ENCODE data around the gene PAPLN.

The PAPLN gene

DNA sequence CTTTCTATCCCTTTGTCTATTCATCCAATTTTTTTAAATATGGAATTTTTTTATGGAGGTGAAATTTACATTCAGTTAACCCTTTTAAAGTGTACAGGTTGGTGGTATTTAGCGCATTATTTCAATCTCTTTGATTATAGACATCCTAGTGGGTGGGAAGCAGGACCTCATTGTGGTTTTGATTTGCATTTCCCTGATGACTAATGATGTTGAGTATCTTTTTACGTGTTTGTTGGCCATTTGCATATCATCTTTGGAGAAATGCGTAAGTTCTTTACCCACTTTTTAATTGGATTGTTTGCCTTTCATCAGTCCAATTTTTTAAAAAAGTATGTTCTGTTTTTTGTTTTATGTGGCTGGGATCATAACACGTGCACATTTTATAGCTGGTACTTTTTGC is 20.8 kb downstream of the PAPLN start:
- Histone ChIP-seq H3K4me3 (ENCODE audit: low read length) (no peak overlapping the region), H3K9me3 (replicated peaks; ENCODE audit: low read length) (no peaks in the 10 kb centered on the region), H3K36me3 (ENCODE audit: insufficient read depth, low read length) (no peaks in the 10 kb centered on the region), H3K4me1 (ENCODE audit: control insufficient read depth, insufficient read depth, low read length) (no peaks in the 10 kb centered on the region), H3K27me3 (ENCODE audit: control insufficient read depth, insufficient read depth, low read length) (peaks cover 2% of the 10 kb centered on the region), H3K4me2 (ENCODE audit: low read length) (no peak overlapping the region), H3K9ac (ENCODE audit: low read depth, low read length) (no peak overlapping the region)

DNA sequence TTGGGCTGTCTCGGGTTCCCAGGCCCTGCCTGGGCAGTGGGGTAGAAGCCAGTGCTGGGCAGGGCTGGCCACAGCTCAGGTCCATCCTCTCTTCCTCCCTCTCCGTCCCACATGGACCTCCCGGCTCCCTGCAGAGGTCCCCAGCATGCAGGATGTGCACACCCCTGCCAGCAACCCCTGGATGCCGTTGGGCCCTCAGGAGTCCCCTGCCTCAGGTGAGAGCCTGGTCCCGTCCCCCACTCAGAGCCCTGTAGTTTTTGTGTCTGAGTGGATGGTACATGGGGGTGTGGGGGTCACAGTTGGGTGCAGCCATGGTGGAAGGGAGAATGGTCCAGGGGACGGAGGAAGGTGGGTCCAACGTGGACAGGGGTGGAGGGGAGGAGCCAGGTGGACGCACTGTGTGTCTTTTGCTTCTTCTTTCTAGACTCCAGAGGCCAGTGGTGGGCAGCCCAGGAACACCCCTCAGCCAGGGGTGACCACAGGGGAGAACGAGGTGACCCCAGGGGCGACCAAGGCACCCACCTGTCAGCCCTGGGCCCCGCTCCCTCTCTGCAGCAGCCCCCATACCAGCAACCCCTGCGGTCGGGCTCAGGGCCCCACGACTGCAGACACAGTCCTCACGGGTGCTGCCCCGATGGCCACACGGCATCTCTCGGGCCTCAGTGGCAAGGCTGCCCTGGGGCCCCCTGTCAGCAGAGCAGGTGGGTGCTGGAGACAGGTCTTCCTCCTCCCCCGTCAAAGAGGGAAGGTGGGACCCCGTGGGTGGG is 21.7 kb downstream of the PAPLN start:
- H3K36me3 ChIP-seq (ENCODE audit: insufficient read depth, low read length): no peaks in the 10 kb centered on the region
- H3K9ac ChIP-seq (ENCODE audit: low read depth, low read length): no peak overlapping the region
- H3K27me3 ChIP-seq (ENCODE audit: control insufficient read depth, insufficient read depth, low read length): peaks cover 2% of the 10 kb centered on the region
- no peaks in the 10 kb centered on the region for H3K9me3 ChIP-seq (replicated peaks; ENCODE audit: low read length)
- no peak overlapping the region for H3K4me2 ChIP-seq (ENCODE audit: low read length)
- no peaks in the 10 kb centered on the region for H3K4me1 ChIP-seq (ENCODE audit: control insufficient read depth, insufficient read depth, low read length)
- no peak overlapping the region for H3K4me3 ChIP-seq (ENCODE audit: low read length)

DNA sequence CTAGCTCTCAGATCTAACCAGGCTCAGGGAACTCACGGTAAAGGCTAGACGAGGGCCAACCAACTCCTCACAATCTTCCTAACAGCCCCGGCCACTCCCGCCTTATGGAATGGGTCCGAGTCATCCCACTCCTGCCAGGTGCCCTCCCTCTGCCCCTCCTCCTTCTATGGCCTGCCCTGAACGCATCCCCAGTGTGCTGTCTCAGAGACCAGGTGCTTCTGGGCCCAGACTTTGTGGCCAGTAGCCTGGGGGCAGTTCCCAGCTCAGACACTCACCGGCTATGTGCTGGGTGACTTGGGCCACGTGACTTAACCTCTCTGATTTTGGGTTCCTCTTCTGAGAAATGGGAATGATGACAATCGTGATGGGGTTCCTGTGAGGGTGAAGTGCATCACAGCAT is 22.5 kb downstream of the PAPLN start:
- Histone ChIP-seq H3K27me3 (ENCODE audit: control insufficient read depth, insufficient read depth, low read length) (peaks cover 2% of the 10 kb centered on the region), H3K4me2 (ENCODE audit: low read length) (no peak overlapping the region), H3K9ac (ENCODE audit: low read depth, low read length) (no peak overlapping the region), H3K36me3 (ENCODE audit: insufficient read depth, low read length) (no peaks in the 10 kb centered on the region), H3K4me1 (ENCODE audit: control insufficient read depth, insufficient read depth, low read length) (no peaks in the 10 kb centered on the region), H3K4me3 (ENCODE audit: low read length) (no peak overlapping the region), H3K9me3 (replicated peaks; ENCODE audit: low read length) (no peaks in the 10 kb centered on the region)

DNA sequence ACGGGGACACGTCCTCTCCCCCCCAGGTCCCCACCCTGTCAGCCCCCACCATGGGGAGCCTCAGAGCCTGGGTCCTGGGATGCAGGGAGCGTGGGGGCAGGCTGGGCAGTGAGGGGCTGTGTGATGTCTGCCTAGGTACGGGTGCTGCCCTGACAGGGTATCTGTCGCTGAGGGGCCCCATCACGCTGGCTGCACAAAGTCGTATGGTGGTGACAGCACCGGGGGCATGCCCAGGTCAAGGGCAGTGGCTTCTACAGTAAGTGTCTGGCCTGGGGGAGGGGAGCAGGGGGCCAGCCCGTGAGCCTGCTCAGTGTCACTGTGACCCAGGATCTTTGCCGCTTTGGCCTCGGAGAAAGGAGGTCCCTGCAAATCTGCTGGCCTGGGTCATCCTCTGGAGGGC is 23.3 kb downstream of the PAPLN start:
- peaks cover 2% of the 10 kb centered on the region for H3K27me3 ChIP-seq (ENCODE audit: control insufficient read depth, insufficient read depth, low read length)
- no peak overlapping the region for H3K4me2 ChIP-seq (ENCODE audit: low read length)
- H3K4me1 ChIP-seq (ENCODE audit: control insufficient read depth, insufficient read depth, low read length): no peaks in the 10 kb centered on the region

DNA sequence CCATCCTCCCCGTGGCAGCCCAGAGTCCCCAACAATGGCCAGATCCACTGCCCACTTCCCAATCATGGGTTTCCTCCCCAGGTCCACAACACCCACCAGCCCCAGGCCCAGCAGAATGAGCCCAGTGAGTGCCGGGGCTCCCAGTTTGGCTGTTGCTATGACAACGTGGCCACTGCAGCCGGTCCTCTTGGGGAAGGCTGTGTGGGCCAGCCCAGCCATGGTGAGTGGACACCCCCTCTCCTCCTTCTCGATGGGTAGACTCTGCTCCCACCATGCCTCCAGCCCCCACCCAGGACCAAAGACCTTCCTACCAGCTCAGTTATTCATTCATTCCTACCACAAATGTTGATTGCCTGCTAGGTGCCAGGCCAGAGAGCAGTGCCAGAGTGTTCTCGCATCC is 23.8 kb downstream of the PAPLN start:
- no peak overlapping the region for H3K4me2 ChIP-seq (ENCODE audit: low read length)
- no peak overlapping the region for H3K4me3 ChIP-seq (ENCODE audit: low read length)
- no peaks in the 10 kb centered on the region for H3K9me3 ChIP-seq (replicated peaks; ENCODE audit: low read length)
- H3K36me3 ChIP-seq (ENCODE audit: insufficient read depth, low read length): no peaks in the 10 kb centered on the region
- H3K4me1 ChIP-seq (ENCODE audit: control insufficient read depth, insufficient read depth, low read length): no peaks in the 10 kb centered on the region
- no peak overlapping the region for H3K9ac ChIP-seq (ENCODE audit: low read depth, low read length)
- H3K27me3 ChIP-seq (ENCODE audit: control insufficient read depth, insufficient read depth, low read length): peaks cover 2% of the 10 kb centered on the region

More for the DNA sequence above, 23.3 kb downstream of the PAPLN start:
- Histone ChIP-seq H3K4me3 (ENCODE audit: low read length) (no peak overlapping the region), H3K9me3 (replicated peaks; ENCODE audit: low read length) (no peaks in the 10 kb centered on the region), H3K9ac (ENCODE audit: low read depth, low read length) (no peak overlapping the region), H3K36me3 (ENCODE audit: insufficient read depth, low read length) (no peaks in the 10 kb centered on the region)

DNA sequence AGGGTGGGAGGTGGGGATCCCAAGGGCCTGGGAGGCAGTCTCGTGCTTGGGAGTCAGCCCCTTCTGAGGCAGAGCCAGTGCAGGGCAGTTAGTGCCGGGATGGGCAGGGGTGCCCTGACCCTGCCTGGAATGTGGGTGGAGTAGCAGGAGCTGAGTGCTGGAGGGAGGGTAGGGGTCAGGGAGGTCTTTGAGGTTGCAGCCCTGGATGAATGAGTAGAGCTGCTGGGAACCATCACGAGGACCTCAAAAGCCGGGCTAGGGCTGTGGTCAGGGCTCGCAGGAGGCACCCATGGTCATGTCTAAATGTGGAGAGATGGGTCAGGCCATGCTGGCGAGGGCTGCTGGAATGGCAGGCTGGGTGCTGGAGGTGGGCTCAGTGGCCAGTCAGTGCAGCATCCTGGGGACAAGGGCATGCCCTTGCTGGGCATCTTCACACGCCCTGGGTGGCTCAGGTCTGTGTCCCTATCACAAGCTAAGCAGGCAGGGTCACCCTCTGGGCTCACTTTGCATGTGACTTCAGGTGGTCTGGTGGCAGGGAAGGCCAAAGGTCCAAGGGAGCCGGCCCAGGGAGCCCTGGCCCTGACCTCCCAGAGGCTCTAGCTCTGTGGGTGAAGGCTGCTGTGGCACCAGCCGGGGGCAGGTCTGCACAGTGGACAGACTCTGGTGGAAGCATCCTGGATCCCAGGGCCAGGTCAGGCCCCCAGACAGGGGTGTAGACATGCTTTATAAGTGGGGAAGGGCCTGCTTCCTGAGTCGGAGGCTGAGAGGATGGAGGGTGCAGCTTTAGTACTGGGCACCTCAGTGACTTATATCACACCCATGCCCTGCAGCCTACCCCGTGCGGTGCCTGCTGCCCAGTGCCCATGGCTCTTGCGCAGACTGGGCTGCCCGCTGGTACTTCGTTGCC is 24.5 kb downstream of the PAPLN start:
- Histone ChIP-seq H3K27me3 (ENCODE audit: control insufficient read depth, insufficient read depth, low read length) (peaks cover 2% of the 10 kb centered on the region), H3K36me3 (ENCODE audit: insufficient read depth, low read length) (no peaks in the 10 kb centered on the region), H3K9me3 (replicated peaks; ENCODE audit: low read length) (no peaks in the 10 kb centered on the region), H3K4me1 (ENCODE audit: control insufficient read depth, insufficient read depth, low read length) (no peaks in the 10 kb centered on the region), H3K4me3 (ENCODE audit: low read length) (no peak overlapping the region), H3K4me2 (ENCODE audit: low read length) (no peak overlapping the region), H3K9ac (ENCODE audit: low read depth, low read length) (no peak overlapping the region)

DNA sequence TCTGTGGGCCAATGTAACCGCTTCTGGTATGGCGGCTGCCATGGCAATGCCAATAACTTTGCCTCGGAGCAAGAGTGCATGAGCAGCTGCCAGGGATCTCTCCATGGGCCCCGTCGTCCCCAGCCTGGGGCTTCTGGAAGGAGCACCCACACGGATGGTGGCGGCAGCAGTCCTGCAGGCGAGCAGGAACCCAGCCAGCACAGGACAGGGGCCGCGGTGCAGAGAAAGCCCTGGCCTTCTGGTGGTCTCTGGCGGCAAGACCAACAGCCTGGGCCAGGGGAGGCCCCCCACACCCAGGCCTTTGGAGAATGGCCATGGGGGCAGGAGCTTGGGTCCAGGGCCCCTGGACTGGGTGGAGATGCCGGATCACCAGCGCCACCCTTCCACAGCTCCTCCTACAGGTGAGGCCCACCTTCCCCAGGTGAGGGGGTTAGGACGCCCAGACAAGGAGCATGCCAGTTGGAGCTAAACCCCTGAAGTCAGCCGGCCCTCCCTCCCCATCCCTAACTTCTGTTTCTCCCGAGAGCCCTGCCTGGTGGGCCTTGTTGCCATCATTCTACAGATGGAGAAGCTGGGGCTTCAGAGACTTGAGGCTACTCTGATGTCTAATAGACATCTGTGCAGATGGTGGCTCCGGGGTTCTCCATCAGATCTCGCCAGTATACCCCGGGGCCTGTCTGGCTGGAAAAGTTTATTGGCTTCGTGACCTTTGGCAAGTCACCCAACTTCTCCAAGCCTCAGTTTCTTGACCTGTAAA is 25.3 kb downstream of the PAPLN start:
- H3K9ac ChIP-seq (ENCODE audit: low read depth, low read length): no peak overlapping the region
- H3K27me3 ChIP-seq (ENCODE audit: control insufficient read depth, insufficient read depth, low read length): peaks cover 2% of the 10 kb centered on the region
- no peaks in the 10 kb centered on the region for H3K36me3 ChIP-seq (ENCODE audit: insufficient read depth, low read length)

DNA sequence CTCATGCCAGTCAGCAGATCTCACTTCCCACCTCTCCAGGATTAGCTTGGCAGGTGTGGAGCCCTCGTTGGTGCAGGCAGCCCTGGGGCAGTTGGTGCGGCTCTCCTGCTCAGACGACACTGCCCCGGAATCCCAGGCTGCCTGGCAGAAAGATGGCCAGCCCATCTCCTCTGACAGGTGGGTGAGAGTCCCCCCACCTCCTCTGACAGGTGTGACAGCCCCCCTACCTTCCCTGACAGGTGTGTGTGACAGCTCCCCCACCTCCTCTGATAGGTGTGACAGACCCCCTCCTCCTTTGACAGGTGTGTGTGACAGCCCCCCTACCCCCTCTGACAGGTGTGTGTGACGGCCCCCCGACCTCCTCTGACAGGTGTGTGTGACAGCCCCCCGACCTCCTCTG is 26.3 kb downstream of the PAPLN start:
- no peak overlapping the region for H3K4me3 ChIP-seq (ENCODE audit: low read length)
- no peak overlapping the region for H3K9ac ChIP-seq (ENCODE audit: low read depth, low read length)
- no peaks in the 10 kb centered on the region for H3K4me1 ChIP-seq (ENCODE audit: control insufficient read depth, insufficient read depth, low read length)
- no peaks in the 10 kb centered on the region for H3K36me3 ChIP-seq (ENCODE audit: insufficient read depth, low read length)
- no peaks in the 10 kb centered on the region for H3K9me3 ChIP-seq (replicated peaks; ENCODE audit: low read length)
- H3K4me2 ChIP-seq (ENCODE audit: low read length): no peak overlapping the region
- peaks cover 2% of the 10 kb centered on the region for H3K27me3 ChIP-seq (ENCODE audit: control insufficient read depth, insufficient read depth, low read length)

More for the DNA sequence above, 25.3 kb downstream of the PAPLN start:
- H3K4me2 ChIP-seq (ENCODE audit: low read length): no peak overlapping the region
- no peak overlapping the region for H3K4me3 ChIP-seq (ENCODE audit: low read length)
- H3K4me1 ChIP-seq (ENCODE audit: control insufficient read depth, insufficient read depth, low read length): no peaks in the 10 kb centered on the region
- H3K9me3 ChIP-seq (replicated peaks; ENCODE audit: low read length): no peaks in the 10 kb centered on the region

DNA sequence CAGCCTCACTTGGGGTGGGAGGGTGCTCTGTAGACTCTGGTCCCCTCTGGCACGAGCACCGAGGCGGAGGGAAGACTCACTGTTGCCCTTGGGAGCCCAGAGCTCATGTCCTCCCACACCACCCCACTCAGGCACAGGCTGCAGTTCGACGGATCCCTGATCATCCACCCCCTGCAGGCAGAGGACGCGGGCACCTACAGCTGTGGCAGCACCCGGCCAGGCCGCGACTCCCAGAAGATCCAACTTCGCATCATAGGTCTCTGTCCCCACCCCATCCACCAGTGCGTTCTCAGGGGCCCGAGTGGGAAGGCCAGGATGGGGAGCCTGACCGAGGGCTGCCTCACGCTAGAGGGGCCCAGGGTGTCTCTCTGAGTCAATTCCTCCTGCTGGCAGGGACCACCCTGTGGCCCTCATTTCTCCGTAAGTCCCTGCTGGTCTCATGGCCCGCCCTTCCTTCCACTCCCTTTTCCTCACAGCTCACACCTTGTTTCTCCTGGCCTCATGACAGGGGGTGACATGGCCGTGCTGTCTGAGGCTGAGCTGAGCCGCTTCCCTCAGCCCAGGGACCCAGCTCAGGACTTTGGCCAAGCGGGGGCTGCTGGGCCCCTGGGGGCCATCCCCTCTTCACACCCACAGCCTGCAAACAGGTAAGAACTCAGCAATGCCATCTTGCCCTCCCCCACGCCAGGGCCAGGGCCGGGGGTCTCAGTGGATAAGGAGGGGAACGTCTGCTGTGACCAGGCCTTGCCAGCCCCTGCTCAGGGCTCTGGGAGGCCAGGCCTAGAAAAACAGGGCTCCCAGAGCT is 27.0 kb downstream of the PAPLN start:
- H3K4me3 ChIP-seq (ENCODE audit: low read length): no peak overlapping the region
- no peak overlapping the region for H3K9ac ChIP-seq (ENCODE audit: low read depth, low read length)
- H3K36me3 ChIP-seq (ENCODE audit: insufficient read depth, low read length): no peaks in the 10 kb centered on the region

DNA sequence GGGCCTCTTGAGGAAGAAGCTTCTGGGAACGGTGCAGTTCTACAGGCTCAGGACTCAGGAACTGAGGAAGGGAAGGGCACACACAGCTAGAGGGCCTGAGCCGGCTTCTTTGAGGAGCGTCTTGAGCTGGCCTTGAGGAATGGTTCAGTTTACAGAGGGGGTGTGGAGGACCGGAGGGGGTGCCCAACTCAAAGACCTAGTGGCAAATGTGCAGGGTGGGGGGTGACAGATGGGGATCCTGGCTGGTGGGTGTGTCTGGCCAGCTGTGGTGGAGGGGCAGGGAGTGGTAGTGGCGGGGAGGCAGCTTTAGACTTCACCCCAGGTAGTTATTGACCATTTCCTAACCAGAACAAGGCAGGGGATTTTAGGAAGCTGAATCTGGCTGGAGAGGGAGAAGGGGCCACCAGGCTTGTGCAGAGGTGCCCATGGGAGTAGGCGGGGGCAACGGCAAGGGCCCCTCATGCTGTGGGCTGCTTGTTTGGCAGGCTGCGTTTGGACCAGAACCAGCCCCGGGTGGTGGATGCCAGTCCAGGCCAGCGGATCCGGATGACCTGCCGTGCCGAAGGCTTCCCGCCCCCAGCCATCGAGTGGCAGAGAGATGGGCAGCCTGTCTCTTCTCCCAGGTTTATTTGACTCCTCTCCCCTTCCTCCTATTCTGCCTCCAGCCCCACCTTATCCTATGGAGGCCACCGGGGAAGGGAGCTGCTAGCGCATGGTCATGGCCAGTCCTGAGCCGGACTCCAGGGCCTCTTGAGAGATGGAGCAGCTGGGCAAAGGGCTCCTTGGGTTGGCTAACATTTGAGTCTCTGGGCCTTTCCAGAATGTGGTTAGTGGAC is 27.8 kb downstream of the PAPLN start:
- Histone ChIP-seq H3K27me3 (ENCODE audit: control insufficient read depth, insufficient read depth, low read length) (no peaks in the 10 kb centered on the region), H3K36me3 (ENCODE audit: insufficient read depth, low read length) (no peaks in the 10 kb centered on the region), H3K9ac (ENCODE audit: low read depth, low read length) (no peak overlapping the region), H3K4me1 (ENCODE audit: control insufficient read depth, insufficient read depth, low read length) (peaks cover 8% of the 10 kb centered on the region), H3K4me3 (ENCODE audit: low read length) (no peak overlapping the region), H3K4me2 (ENCODE audit: low read length) (no peak overlapping the region), H3K9me3 (replicated peaks; ENCODE audit: low read length) (no peaks in the 10 kb centered on the region)

More for the DNA sequence above, 27.0 kb downstream of the PAPLN start:
- no peaks in the 10 kb centered on the region for H3K9me3 ChIP-seq (replicated peaks; ENCODE audit: low read length)
- H3K4me1 ChIP-seq (ENCODE audit: control insufficient read depth, insufficient read depth, low read length): peaks cover under 1% of the 10 kb centered on the region
- H3K4me2 ChIP-seq (ENCODE audit: low read length): no peak overlapping the region
- peaks cover 2% of the 10 kb centered on the region for H3K27me3 ChIP-seq (ENCODE audit: control insufficient read depth, insufficient read depth, low read length)
